Stimulated activated naive CD8-positive, alpha-beta T cell treated with anti-CD3 and anti-CD28 coated beads, Interleukin-15, amount 100 ng/mL, for 72 hours (primary cell): ENCODE results near the gene NAV2.
A peak's percentile ranks its signal among the peaks of the same experiment; 100 is the strongest.

ENCODE experiments used
- ATAC-seq: fragments of 150-1000 bp; cut with Tn5 transposase; 2 replicates; pipeline ENCODE4 v1.10.0; 2021; ENCODE audit warnings: mild to moderate bottlenecking, moderate library complexity
- DNase-seq, 2 donors: peaks; one replicate each; pipeline ENCODE4 v3.0.0; 2021 to 2022
- H3K27ac Mint-ChIP-seq, 2 donors: one replicate each; pipeline ENCODE4 v1.8.0; 2022; ENCODE audit warnings: mild to moderate bottlenecking in 2 of 2, mixed read lengths in 2 of 2, moderate library complexity in 2 of 2
- H3K27me3 Mint-ChIP-seq: one replicate; pipeline ENCODE4 v1.8.0; 2022; ENCODE audit warnings: mixed read lengths
- H3K4me1 Mint-ChIP-seq: one replicate; pipeline ENCODE4 v1.8.0; 2022; ENCODE audit warnings: mild to moderate bottlenecking, mixed read lengths
- H3K4me3 Mint-ChIP-seq, 2 donors: one replicate each; pipeline ENCODE4 v1.8.0; 2022; ENCODE audit warnings: mild to moderate bottlenecking in 2 of 2, mixed read lengths in 2 of 2, moderate library complexity in 1 of 2
- H3K9me3 Mint-ChIP-seq, 2 donors: one replicate each; pipeline ENCODE4 v1.8.0; 2022; ENCODE audit warnings: mixed read lengths in 2 of 2

The NAV2 gene

DNA sequence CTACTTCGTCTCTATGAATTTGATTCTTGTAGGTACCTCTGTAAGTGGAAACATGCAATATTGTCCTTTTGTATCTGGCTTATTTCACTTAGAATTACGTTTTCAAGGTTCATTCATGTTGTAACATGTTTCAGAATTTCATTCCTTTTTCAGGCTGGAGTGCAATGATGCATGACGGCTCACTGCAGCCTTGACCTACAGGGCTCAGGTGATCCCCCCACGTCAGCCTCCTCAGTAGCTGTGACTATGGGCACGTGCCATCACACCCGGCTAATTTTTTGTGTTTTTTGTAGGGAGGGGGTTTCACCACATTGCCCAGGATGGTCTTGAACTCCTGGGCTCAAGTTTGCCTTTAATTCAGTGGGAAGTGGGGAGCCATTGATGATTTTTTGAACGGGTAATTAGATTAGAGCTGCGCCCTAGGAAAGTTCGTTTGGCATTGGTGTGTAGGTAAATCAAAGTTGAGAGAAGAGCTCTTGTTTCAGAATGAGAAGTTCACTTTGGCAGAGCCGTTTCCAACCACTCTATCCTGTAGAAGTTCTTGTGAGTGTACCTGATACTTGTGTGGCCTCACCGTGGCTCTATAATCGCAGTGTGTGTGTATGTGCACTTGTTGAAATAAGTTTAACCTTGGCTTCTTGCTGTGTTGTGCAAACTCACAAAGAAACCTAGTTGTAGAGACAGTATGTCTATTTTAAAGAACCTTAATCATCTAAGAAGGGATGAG is 115.9 kb downstream of the NAV2 start:
- DNase-seq (no peak), ATAC-seq (no peak)
- Mint-ChIP-seq H3K4me1 (no peaks in the 10 kb centered on the region), H3K9me3 (no peaks in the 10 kb centered on the region), H3K27me3 (peaks cover 9% of the 10 kb centered on the region), H3K4me3 (no peak overlapping the region), H3K27ac (peak overlapping the region in 1 of 2 donors; percentile 59)

DNA sequence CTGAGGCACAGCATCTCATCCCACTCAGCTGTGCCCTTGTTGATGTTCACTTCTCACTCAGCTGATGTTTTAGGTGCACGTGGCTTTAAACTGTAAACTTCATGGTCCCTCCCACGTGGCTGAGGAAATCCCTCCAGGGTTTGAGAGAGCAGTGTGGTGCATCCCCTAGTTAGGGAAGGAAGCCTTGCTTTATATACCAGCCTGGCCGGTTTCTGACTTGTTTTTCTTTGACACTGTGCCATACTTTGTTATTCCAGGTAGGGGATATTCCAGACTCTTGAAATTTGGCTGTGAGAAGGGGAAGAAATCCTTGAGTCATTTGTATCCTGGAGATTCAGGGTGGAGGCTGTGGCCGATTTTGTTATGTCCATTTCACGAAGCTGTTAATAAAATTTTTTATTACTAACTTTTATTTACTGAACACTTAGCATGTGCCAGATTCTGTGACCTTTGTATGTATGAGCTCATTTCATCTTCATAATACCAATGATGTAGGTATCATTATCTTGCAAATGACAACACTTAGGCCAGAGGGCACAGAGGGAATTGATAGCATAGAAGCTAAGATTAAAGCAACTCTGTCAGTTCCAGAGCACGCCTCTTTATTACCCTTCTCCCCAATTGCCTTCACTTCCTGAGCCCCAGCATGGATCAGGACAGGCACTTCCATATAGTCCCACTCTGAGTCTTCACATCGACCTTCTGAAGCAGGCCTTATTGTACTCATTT is 116.6 kb downstream of the NAV2 start:
- H3K4me3 Mint-ChIP-seq, result no peak overlapping the region
- H3K27ac Mint-ChIP-seq, result no peak overlapping the region
- DNase-seq, result no peak

DNA sequence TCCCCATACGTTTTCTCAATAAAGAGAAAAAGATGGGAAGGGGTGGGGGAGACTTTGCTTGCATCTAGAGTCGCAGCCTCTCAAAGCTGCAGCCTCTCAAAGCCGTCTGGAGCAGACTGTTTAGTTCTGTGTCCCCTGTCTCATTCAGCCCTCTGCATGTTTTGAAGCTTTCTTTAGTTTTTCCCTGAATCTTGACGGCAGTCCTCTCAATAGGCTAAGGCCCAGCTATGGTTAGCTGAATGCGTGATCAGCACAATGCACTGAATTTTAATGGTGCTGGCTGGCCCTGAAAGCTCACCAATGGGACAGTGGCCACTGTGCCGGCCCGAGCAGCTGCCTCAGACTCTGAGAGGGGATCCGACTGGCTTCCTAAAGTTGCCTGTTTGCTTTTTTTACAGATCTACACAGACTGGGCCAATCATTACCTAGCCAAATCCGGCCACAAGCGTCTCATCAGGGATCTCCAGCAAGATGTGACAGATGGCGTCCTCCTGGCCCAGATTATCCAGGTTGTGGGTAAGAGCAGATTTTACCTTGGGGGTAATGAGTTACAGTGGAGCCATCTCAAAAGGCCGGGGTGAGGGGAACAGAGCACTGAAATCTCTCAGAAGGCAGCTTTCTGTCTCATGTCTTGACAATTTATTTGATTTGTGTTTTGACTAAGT is 119.6 kb downstream of the NAV2 start:
- H3K27ac Mint-ChIP-seq, result no peak overlapping the region
- no peaks in the 10 kb centered on the region for H3K27me3 Mint-ChIP-seq
- peaks cover 0 to 5% of the 10 kb centered on the region in 2 donors for H3K9me3 Mint-ChIP-seq
- DNase-seq (no peak), ATAC-seq (no peak)
- no peak overlapping the region for H3K4me3 Mint-ChIP-seq
- H3K4me1 Mint-ChIP-seq, result no peaks in the 10 kb centered on the region

More for the DNA sequence above, 116.6 kb downstream of the NAV2 start:
- Mint-ChIP-seq H3K27me3 (peaks cover 2% of the 10 kb centered on the region), H3K4me1 (no peaks in the 10 kb centered on the region), H3K9me3 (peaks cover 0 to 5% of the 10 kb centered on the region in 2 donors)
- ATAC-seq, result no peak

GRCh38 chr11:19832901-19833300 is 120.3 kb downstream of the NAV2 start:
- no peak overlapping the region for H3K4me3 Mint-ChIP-seq
- H3K9me3 Mint-ChIP-seq, result peaks cover 0 to 5% of the 10 kb centered on the region in 2 donors
- no peaks in the 10 kb centered on the region for H3K4me1 Mint-ChIP-seq
- H3K27ac Mint-ChIP-seq, result no peak overlapping the region
- H3K27me3 Mint-ChIP-seq, result no peaks in the 10 kb centered on the region
- ATAC-seq (no peak), DNase-seq (no peak)

GRCh38 chr11:19834771-19835170 is 122.1 kb downstream of the NAV2 start:
- no peak overlapping the region for H3K4me3 Mint-ChIP-seq
- ATAC-seq, result no peak
- H3K9me3 Mint-ChIP-seq, result peaks cover 0 to 5% of the 10 kb centered on the region in 2 donors
- H3K27ac Mint-ChIP-seq, result no peak overlapping the region
- DNase-seq, result no peak
- H3K4me1 Mint-ChIP-seq, result no peaks in the 10 kb centered on the region
- no peaks in the 10 kb centered on the region for H3K27me3 Mint-ChIP-seq

GRCh38 chr11:19836666-19837065 is 124.0 kb downstream of the NAV2 start:
- Mint-ChIP-seq H3K4me3 (no peak overlapping the region), H3K9me3 (peaks cover 0 to 5% of the 10 kb centered on the region in 2 donors), H3K27ac (no peak overlapping the region), H3K4me1 (no peaks in the 10 kb centered on the region), H3K27me3 (no peaks in the 10 kb centered on the region)
- ATAC-seq (no peak), DNase-seq (no peak)

GRCh38 chr11:19838994-19839768 is 126.5 kb downstream of the NAV2 start:
- Mint-ChIP-seq H3K27ac (no peak overlapping the region), H3K27me3 (peaks cover 8% of the 10 kb centered on the region), H3K4me1 (no peaks in the 10 kb centered on the region), H3K9me3 (peaks cover 0 to 1% of the 10 kb centered on the region in 2 donors), H3K4me3 (no peak overlapping the region)
- DNase-seq (no peak), ATAC-seq (no peak)

DNA sequence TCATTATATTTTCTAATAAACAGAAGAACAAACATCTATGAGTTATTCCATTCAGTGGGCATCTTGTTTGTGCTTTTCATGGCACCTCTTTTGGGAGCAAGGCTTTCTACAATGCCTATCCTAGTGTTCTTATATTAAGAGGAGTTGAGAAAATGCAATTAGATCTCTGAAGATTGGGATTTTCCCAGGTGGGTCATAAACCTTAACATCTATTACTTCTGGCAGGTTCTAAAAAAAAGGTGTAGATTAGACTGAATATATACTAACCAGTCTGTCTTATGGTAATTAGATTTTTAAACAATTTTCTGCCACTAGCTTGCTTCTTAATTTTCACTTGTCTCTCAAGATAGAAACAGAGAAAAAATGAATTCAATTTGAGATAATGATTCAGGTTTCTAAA is 128.3 kb downstream of the NAV2 start:
- DNase-seq, result no peak
- no peak overlapping the region for H3K27ac Mint-ChIP-seq
- peaks cover 20% of the 10 kb centered on the region for H3K27me3 Mint-ChIP-seq
- no peak overlapping the region for H3K4me3 Mint-ChIP-seq
- no peaks in the 10 kb centered on the region for H3K9me3 Mint-ChIP-seq
- H3K4me1 Mint-ChIP-seq, result no peaks in the 10 kb centered on the region
- no peak for ATAC-seq

DNA sequence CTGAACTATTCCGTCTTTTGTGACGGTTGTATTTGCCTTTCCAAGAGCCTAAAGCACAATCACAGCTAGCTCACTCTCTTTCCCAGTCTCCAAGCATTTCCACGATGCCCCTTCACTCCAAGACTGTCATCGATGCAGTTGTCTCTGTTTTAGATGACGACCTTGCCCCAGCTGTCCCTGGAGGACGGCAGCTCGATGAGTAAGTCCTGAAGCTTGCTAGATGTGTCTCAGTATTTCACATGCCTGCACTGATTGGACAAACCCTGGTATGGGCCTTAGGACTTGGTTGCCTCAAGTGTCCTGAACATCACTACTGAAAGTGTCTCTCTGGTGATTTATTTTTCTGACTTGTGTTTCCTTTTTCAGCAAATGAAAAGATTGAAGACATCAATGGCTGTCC is 129.9 kb downstream of the NAV2 start:
- Mint-ChIP-seq H3K9me3 (no peaks in the 10 kb centered on the region), H3K27ac (no peak overlapping the region), H3K4me3 (no peak overlapping the region), H3K27me3 (peaks cover 20% of the 10 kb centered on the region), H3K4me1 (no peaks in the 10 kb centered on the region)
- DNase-seq, result no peak
- no peak for ATAC-seq

GRCh38 chr11:19843079-19843478 is 130.4 kb downstream of the NAV2 start:
- Mint-ChIP-seq H3K4me1 (no peaks in the 10 kb centered on the region), H3K4me3 (no peak overlapping the region), H3K9me3 (no peaks in the 10 kb centered on the region), H3K27me3 (peaks cover 21% of the 10 kb centered on the region), H3K27ac (no peak overlapping the region)
- no peak for DNase-seq
- no peak for ATAC-seq

DNA sequence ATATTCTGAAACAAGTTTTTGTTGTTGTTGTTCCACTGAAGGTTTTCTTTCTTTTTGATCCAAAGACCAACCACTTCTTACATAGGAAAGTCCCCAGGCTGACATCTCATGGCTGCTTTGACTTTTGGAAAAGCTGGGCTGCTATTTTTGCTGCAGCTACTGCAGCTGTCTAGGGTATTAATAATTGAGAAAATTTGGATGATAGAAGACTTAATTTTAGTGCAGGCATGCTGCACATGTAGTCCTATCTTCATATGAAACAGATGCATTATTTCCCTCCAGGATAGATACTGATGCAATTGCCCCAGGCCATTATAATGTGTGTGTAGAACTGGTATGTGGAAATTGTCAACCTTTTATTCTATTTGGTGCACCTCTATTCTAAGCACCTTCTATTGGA is 131.4 kb downstream of the NAV2 start:
- peaks cover 27% of the 10 kb centered on the region for H3K27me3 Mint-ChIP-seq
- no peak overlapping the region for H3K4me3 Mint-ChIP-seq
- no peak overlapping the region for H3K27ac Mint-ChIP-seq
- ATAC-seq, result no peak
- H3K9me3 Mint-ChIP-seq, result no peaks in the 10 kb centered on the region
- H3K4me1 Mint-ChIP-seq, result no peaks in the 10 kb centered on the region
- no peak for DNase-seq

DNA sequence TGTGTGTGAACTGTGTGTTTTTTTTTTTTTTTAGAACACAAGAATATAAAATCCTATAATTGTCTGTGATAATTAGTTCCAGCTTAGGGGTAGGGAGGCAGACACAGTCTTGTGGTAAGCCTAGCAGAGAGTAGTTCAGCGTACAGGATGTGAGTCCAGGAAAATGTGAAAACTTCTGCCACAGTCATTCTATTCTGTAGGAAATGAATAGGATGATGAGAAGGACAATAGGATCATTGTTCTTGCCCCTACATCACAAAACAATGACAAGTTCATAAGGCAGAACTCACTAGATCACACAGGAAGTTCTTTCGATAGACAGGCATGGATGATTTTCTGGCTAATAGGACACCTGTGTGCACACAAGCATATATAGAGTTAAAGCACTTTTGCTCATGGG is 132.2 kb downstream of the NAV2 start:
- no peak for DNase-seq
- H3K4me3 Mint-ChIP-seq, result no peak overlapping the region
- ATAC-seq, result no peak
- no peak overlapping the region for H3K27ac Mint-ChIP-seq
- H3K27me3 Mint-ChIP-seq, result peaks cover 27% of the 10 kb centered on the region
- H3K9me3 Mint-ChIP-seq, result no peaks in the 10 kb centered on the region
- H3K4me1 Mint-ChIP-seq, result no peaks in the 10 kb centered on the region

DNA sequence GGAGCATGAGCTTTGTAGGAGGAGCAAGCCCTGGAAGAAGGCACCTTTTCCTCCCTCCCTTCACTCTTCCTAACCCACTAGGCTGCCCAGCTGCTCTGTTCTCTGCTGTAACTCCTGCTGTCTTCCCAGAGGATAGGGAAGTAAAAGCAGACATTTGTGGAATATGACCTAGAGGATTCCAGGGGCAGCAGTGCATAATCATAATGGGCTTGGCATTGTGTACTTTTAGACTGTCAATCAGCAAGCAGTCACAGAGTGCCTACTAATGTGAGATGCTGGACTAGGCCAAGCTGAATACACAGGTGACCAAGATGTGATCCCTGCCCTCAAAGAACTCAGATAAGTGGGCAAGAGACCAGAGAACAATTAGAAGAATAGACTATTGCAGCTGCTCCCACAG is 133.0 kb downstream of the NAV2 start:
- Mint-ChIP-seq H3K4me3 (no peak overlapping the region), H3K27ac (peak overlapping the region in 1 of 2 donors; percentile 15), H3K4me1 (no peaks in the 10 kb centered on the region), H3K9me3 (no peaks in the 10 kb centered on the region), H3K27me3 (peaks cover 27% of the 10 kb centered on the region)
- ATAC-seq (no peak), DNase-seq (no peak)

DNA sequence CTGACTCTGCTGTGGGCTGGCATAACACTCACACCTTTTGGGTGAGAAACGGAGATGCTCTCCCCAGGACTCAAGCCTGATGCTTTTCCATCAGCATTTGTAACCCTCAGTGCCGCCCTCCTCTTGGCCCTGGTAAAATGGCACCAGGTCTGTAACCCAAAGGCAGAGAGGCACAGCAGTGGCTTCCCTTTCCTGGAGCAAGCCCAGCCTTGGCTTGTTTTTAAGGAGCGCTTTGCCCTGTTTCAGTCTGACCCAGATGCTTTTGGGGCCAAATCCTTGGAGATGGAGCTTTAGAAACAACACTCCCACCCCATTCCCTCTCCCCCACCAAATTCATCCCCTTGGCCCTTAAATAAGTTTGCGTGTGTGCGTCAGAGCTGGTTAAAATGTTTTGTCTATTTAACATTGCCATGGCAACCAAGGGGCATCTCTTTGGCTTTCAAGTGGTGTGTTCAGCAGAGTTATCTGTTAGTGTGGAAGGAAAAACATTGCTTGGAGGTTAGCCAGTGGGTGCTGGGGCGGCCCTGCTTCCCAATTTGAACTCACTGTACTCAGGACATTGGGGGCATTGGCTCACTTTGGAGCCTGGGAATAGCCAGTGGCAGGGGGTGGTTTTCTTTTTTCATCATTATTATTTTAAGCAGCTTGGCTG is 134.1 kb downstream of the NAV2 start:
- no peaks in the 10 kb centered on the region for H3K4me1 Mint-ChIP-seq
- no peak overlapping the region for H3K4me3 Mint-ChIP-seq
- no peak overlapping the region for H3K27ac Mint-ChIP-seq
- peaks cover 27% of the 10 kb centered on the region for H3K27me3 Mint-ChIP-seq
- DNase-seq (no peak), ATAC-seq (no peak)
- H3K9me3 Mint-ChIP-seq, result peaks cover 0 to 3% of the 10 kb centered on the region in 2 donors

DNA sequence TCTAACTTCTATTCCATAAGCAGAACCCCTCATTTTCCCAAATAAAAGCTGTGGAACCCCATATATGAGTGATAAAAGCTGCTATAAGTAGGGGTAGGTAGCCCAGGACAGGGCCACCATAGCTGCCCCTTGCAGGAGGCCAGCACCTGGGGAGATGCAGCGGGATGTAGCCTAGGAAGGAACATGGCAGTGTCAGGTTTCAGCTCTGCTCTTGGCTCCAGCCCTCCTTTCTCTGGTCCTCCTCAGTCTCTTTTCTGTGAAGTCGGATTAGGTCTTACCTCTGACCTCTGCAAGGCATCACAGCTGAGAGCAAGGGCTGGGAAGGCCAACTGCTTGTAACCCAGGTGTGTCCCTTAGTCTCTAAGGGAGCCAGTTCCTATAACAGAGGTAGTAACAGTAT is 135.6 kb downstream of the NAV2 start:
- Mint-ChIP-seq H3K27ac (no peak overlapping the region), H3K9me3 (peaks cover 0 to 5% of the 10 kb centered on the region in 2 donors), H3K27me3 (peaks cover 19% of the 10 kb centered on the region), H3K4me1 (no peaks in the 10 kb centered on the region), H3K4me3 (no peak overlapping the region)
- DNase-seq, result no peak
- no peak for ATAC-seq
